Osteoblast (primary cell): ENCODE results near the gene RELB. TPM values are rescaled to one million over a fixed set of nuclear protein-coding genes. Genes with fewer than 3 reads are reported as not detected.

ENCODE experiments used
- DNase-seq: peaks from one replicate; pipeline ENCODE4 v3.0.0; 2011; ENCODE audit warnings: low spot score, mixed read lengths; ENCODE audit not compliant: insufficient read length; ENCODE audit errors: missing footprints
- H2AFZ ChIP-seq: 2 replicates; pipeline ENCODE4 v1.6.0; 2011; ENCODE audit warnings: mild to moderate bottlenecking, low read length
- H3K27ac ChIP-seq: 2 replicates; pipeline ENCODE4 v1.5.1; 2011; ENCODE audit warnings: mild to moderate bottlenecking, low read depth, low read length, moderate library complexity
- H3K27me3 ChIP-seq: 2 replicates; pipeline ENCODE4 v1.6.0; 2012; ENCODE audit warnings: mild to moderate bottlenecking, control low read depth, inconsistent platforms, low read length, moderate library complexity; ENCODE audit not compliant: insufficient read depth
- H3K36me3 ChIP-seq: 2 replicates; pipeline ENCODE4 v1.5.1; 2011; ENCODE audit warnings: mild to moderate bottlenecking, low read length, control low read depth, moderate library complexity; ENCODE audit not compliant: insufficient read depth
- H3K4me1 ChIP-seq: 2 replicates; pipeline ENCODE4 v1.5.1; 2011; ENCODE audit warnings: mild to moderate bottlenecking, low read length, control low read depth, moderate library complexity; ENCODE audit not compliant: insufficient read depth
- H3K4me2 ChIP-seq: 2 replicates; pipeline ENCODE4 v1.6.0; 2011; ENCODE audit warnings: mild to moderate bottlenecking, low read length; ENCODE audit not compliant: insufficient read depth
- H3K4me3 ChIP-seq: fragments of 200-600 bp; sonication (generic); 3 replicates; pipeline ENCODE4 v1.5.1; 2012; ENCODE audit warnings: mild to moderate bottlenecking, low read length, inconsistent platforms; ENCODE audit not compliant: insufficient read depth
- H3K79me2 ChIP-seq: 2 replicates; pipeline ENCODE4 v1.6.0; 2012; ENCODE audit warnings: mild to moderate bottlenecking, low read length, control low read depth, inconsistent platforms; ENCODE audit not compliant: insufficient read depth
- H3K9me3 ChIP-seq: 2 replicates; pipeline ENCODE4 v1.5.1; 2011; ENCODE audit warnings: low read depth, low read length, control low read depth
- H4K20me1 ChIP-seq: 2 replicates; pipeline ENCODE4 v1.6.0; 2012; ENCODE audit warnings: mild to moderate bottlenecking, low read length, control low read depth; ENCODE audit not compliant: insufficient read depth
- total RNA-seq: library from RNA; depleted of rRNA; stranded (reverse); fragments of >200 nt; gene quantifications from 2 replicates; pipeline ENCODE4 v1.2.3, GENCODE V29; 2012
- TF ChIP-seq, protein P1 (sequence below): IDR thresholded peaks from 2 replicates; pipeline ENCODE4 v1.5.1; 2011; ENCODE audit warnings: mild to moderate bottlenecking, low read depth, low read length, moderate library complexity; ENCODE audit errors: extremely low read depth

RELB gene
- total RNA-seq, 1 donor: 9.8 TPM

DNA sequence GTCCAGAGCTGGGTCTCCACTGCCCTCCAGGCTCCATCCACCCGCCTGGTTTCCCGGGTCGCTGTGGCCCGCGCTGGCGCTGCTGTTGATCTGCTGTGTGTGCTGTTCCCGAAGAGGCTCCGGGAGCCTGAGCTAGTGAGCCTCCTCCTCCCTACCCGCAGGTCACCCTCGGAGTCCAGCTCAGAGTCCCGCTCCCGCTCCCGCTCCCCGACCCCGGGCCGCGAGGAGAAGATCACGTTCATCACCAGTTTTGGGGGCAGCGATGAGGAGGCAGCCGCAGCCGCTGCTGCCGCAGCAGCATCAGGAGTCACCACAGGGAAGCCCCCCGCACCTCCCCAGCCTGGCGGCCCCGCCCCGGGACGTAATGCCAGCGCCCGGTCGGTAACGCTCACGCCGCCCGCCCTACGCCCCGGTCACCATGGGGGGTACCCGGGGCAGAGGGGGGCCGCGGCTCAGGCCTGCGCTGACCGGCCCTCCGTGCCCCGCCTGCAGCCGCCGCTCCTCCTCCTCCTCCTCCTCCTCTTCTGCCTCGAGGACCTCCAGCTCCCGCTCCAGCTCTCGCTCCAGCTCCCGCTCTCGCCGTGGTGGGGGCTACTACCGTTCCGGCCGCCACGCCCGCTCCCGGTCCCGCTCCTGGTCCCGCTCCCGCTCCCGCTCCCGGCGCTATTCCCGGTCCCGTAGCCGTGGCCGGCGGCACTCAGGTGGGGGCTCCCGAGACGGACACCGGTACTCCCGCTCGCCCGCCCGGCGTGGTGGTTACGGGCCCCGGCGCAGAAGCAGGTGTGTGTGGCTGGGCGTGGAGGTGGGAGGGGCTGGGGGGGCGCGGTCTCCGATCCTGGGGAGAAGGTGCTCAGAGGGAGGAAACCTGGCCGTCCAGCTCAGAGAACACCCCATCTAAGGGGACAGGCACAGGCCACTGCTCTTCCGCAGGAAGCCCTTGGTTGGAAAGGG, 62.9 kb downstream of the RELB start:
- Histone ChIP-seq H3K9me3 (no peaks in the 10 kb centered on the region), H3K4me1 (no peaks in the 10 kb centered on the region), H3K79me2 (peaks cover 10% of the 10 kb centered on the region), H3K4me2 (no peak overlapping the region), H3K27ac (no peak overlapping the region), H3K4me3 (no peak overlapping the region), H3K36me3 (peaks cover 71% of the 10 kb centered on the region), H3K27me3 (no peaks in the 10 kb centered on the region), H2AFZ (no peak overlapping the region), H4K20me1 (peaks cover 26% of the 10 kb centered on the region)
- TF ChIP-seq, protein P1, sequence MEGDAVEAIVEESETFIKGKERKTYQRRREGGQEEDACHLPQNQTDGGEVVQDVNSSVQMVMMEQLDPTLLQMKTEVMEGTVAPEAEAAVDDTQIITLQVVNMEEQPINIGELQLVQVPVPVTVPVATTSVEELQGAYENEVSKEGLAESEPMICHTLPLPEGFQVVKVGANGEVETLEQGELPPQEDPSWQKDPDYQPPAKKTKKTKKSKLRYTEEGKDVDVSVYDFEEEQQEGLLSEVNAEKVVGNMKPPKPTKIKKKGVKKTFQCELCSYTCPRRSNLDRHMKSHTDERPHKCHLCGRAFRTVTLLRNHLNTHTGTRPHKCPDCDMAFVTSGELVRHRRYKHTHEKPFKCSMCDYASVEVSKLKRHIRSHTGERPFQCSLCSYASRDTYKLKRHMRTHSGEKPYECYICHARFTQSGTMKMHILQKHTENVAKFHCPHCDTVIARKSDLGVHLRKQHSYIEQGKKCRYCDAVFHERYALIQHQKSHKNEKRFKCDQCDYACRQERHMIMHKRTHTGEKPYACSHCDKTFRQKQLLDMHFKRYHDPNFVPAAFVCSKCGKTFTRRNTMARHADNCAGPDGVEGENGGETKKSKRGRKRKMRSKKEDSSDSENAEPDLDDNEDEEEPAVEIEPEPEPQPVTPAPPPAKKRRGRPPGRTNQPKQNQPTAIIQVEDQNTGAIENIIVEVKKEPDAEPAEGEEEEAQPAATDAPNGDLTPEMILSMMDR: no peak
- peak; percentile 76 for DNase-seq

DNA sequence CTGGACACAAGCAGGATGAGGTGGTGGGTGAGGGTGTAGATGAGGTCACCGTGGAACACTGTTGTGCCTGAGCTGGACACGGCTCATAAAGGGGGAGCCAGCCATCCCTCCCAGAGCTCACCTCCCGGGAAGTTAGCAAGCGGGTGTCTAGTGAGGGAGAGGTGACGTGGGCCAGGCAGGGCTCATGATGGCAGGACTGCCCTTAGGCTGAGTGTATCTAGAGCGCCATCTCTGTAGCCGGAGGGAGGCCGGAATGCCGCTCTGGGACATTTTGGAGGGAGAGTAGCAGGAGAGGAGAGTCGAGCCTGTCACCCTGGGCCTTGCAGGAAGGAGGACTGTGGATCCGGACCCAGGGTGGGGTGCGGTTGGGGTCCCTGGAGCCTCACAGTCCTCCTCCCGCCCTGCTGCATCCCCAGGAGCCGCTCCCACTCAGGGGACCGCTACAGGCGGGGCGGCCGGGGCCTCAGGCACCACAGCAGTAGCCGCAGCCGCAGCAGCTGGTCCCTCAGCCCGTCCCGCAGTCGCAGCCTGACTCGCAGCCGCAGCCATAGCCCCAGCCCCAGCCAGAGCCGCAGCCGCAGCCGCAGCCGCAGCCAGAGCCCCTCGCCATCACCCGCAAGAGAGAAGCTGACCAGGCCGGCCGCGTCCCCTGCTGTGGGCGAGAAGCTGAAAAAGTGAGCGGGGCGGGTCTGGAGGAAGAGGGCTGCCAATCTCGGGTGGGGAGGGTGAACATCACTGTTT, 65.8 kb downstream of the RELB start:
- peak; percentile 81 for DNase-seq
- H3K27ac ChIP-seq: no peak overlapping the region
- TF ChIP-seq, protein P1: no peak
- H3K9me3 ChIP-seq: no peaks in the 10 kb centered on the region
- H3K4me3 ChIP-seq: no peak overlapping the region
- H4K20me1 ChIP-seq: peaks cover 15% of the 10 kb centered on the region
- H3K4me1 ChIP-seq: no peaks in the 10 kb centered on the region
- H3K79me2 ChIP-seq: peaks cover 10% of the 10 kb centered on the region
- H3K27me3 ChIP-seq: no peaks in the 10 kb centered on the region
- H3K4me2 ChIP-seq: no peak overlapping the region
- H2AFZ ChIP-seq: no peak overlapping the region
- H3K36me3 ChIP-seq: peaks cover 57% of the 10 kb centered on the region

DNA sequence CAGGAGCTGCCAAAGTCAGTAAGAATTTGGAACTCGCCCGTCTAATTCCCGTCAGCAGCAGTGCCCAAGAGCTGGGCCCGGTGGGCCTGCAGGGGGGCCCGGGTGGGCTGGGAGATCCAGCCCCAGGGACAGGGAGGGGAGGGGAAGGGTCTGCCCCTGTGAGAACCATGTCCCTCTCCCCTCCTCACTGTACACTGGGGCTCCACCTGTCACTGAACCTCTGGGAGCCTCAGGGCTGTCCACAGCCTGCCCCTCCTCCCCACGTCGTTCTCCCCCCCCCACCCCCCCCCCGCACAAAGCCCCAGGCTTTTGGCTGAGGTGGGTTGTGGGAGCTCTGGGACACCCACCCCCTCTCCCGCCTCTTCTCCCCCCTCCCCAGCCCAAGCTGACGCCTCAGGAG, 66.8 kb downstream of the RELB start:
- Histone ChIP-seq H3K4me2 (no peak overlapping the region), H3K27me3 (no peaks in the 10 kb centered on the region), H3K4me3 (no peak overlapping the region), H3K79me2 (peaks cover 10% of the 10 kb centered on the region), H4K20me1 (peaks cover 15% of the 10 kb centered on the region), H3K9me3 (no peaks in the 10 kb centered on the region), H3K36me3 (peaks cover 51% of the 10 kb centered on the region), H3K27ac (no peak overlapping the region), H2AFZ (no peak overlapping the region), H3K4me1 (no peaks in the 10 kb centered on the region)
- peak; percentile 76 for DNase-seq
- TF ChIP-seq, protein P1: no peak

DNA sequence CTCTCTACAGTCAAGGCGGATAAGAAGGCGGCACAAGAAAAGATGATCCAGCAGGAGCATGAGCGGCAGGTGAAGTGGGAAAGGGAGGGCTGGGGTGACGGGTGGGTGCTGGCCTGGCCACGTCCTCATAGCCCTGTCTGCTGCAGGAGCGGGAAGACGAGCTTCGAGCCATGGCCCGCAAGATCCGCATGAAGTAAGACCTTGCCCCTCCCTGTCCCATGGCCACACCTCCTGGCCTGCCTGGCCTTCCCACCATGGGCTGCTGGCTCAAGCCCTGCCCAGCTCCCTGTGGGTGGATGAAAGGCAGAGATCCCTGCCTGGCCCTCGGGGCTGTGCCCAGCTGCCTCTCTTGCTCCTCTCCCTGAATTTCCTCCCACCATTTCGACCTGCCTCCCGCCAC, 67.8 kb downstream of the RELB start:
- Histone ChIP-seq H3K36me3 (peaks cover 47% of the 10 kb centered on the region), H3K4me1 (no peaks in the 10 kb centered on the region), H3K4me3 (no peak overlapping the region), H3K79me2 (peaks cover 10% of the 10 kb centered on the region), H3K4me2 (no peak overlapping the region), H3K9me3 (no peaks in the 10 kb centered on the region), H3K27ac (no peak overlapping the region), H2AFZ (no peak overlapping the region), H4K20me1 (peaks cover 15% of the 10 kb centered on the region), H3K27me3 (no peaks in the 10 kb centered on the region)
- DNase-seq: peak; percentile 97
- TF ChIP-seq, protein P1: no peak
